Mucosa of descending colon (tissue), 3 donors: ENCODE measurements around the gene FLACC1. TPM values are rescaled to one million over a fixed set of nuclear protein-coding genes. Genes with fewer than 3 reads are reported as not detected.

Experiments used
- total RNA-seq, 3 donors: library from RNA; stranded (reverse); fragmentation: NEBNext Ultra II Directional in 2 of 3; extraction: Animal tissue kit (Norgen Biotek cat#: 25700) in 2 of 3; gene quantifications; one replicate each; pipeline versions ENCODE4 v1.2.1 to v1.2.4, GENCODE V29; 2021 to 2023
- donor health status: DM: no; HTN: no; CAD: no; lungs with moderate emphysema.
- donor health status: DM: no; HTN: no; CAD: no.
- donor health status: DM: no; HTN: yes; CAD: no.

FLACC1 gene
- total RNA-seq, 3 donors from 2014 or later = 0.93 to 3.5 (median 2.1) TPM

Other genes starting within 250 kb of the FLACC1 start
- gene CFLAR, start 241.2 kb downstream of the FLACC1 start, total RNA-seq = 100 to 1,000 TPM; 161 to 171 (median 166) TPM
- gene CASP10, start 174.2 kb downstream of the FLACC1 start, total RNA-seq = 10 to 100 TPM; 38.6 to 66.1 (median 58.5) TPM
- gene CASP8, start 96.8 kb downstream of the FLACC1 start, total RNA-seq = 10 to 100 TPM; 38.4 to 49.8 (median 48.9) TPM
- 10 to 100 TPM; 65.6 to 82.2 (median 76.0) TPM for gene TRAK2, start 94.1 kb upstream of the FLACC1 start, total RNA-seq
- gene STRADB, start 94.4 kb upstream of the FLACC1 start, total RNA-seq = 10 to 100 TPM; 47.4 to 79.1 (median 62.1) TPM